Neutrophil (primary cell): ENCODE results near the gene NAPG.
"Not testable (repeated sequence)": the region's sequence is repeated elsewhere in the genome, so short reads cannot be mapped to it uniquely, and the experiment has no call there.

Experiments used
- H3K27ac ChIP-seq: fragments of 200-600 bp; sonication (generic); 2 replicates; pipeline ENCODE4 v1.5.1; 2016; ENCODE audit warnings: mild to moderate bottlenecking, moderate library complexity
- H3K27me3 ChIP-seq: fragments of 200-600 bp; sonication (generic); 2 replicates; pipeline ENCODE4 v1.6.0; 2016; ENCODE audit warnings: mild to moderate bottlenecking
- H3K36me3 ChIP-seq: fragments of 200-600 bp; sonication (generic); 2 replicates; pipeline ENCODE4 v1.5.1; 2017
- H3K4me1 ChIP-seq, 2 experiments: fragments of 200-600 bp in 1 of 2; sonication (generic) in 1 of 2; 1 replicate in 1 of 2; 2 replicates in 1 of 2; pipeline versions ENCODE4 v1.5.1 to v1.6.1; 2013 to 2016; ENCODE audit warnings: low read depth in 1 of 2, low read length in 1 of 2, mild to moderate bottlenecking in 1 of 2, moderate library complexity in 1 of 2; ENCODE audit not compliant: control insufficient read depth in 1 of 2, insufficient read depth in 1 of 2
- H3K4me3 ChIP-seq, 2 experiments: fragments of 200-600 bp in 1 of 2; sonication (generic) in 1 of 2; 1 replicate in 1 of 2; 2 replicates in 1 of 2; pipeline ENCODE4 v1.5.1; 2013 to 2016; ENCODE audit warnings: low read depth in 1 of 2, low read length in 1 of 2, mild to moderate bottlenecking in 1 of 2, moderate library complexity in 1 of 2
- H3K9me3 ChIP-seq: fragments of 200-600 bp; sonication (generic); 2 replicates; pipeline ENCODE4 v1.5.1; 2016
- TF ChIP-seq, protein P1 (sequence below): fragments of 200-600 bp; sonication (generic); IDR thresholded peaks from 2 replicates; pipeline ENCODE4 v1.5.1; 2016; ENCODE audit warnings: antibody characterized with exemption

NAPG gene

DNA sequence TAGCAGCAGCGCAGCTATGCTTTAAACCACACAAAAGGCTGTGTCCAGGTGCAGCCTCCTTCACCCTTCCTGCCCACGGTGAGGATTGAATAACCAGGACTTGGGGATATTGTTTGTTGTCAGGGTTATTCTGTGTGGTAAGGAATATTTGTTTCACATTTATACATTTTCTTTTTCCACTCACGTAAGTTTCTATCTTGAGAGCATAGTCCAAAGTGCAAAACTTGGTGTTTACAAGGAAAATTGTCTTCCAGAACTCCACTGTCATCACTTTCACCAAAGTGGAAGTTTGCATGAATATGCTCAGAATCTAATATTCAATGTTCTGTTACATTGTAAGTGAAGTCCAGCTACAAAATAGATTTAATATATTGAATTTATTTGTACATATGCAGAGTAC, 26.4 kb downstream of the NAPG start:
- TF ChIP-seq, protein P1, sequence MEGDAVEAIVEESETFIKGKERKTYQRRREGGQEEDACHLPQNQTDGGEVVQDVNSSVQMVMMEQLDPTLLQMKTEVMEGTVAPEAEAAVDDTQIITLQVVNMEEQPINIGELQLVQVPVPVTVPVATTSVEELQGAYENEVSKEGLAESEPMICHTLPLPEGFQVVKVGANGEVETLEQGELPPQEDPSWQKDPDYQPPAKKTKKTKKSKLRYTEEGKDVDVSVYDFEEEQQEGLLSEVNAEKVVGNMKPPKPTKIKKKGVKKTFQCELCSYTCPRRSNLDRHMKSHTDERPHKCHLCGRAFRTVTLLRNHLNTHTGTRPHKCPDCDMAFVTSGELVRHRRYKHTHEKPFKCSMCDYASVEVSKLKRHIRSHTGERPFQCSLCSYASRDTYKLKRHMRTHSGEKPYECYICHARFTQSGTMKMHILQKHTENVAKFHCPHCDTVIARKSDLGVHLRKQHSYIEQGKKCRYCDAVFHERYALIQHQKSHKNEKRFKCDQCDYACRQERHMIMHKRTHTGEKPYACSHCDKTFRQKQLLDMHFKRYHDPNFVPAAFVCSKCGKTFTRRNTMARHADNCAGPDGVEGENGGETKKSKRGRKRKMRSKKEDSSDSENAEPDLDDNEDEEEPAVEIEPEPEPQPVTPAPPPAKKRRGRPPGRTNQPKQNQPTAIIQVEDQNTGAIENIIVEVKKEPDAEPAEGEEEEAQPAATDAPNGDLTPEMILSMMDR, result no peak
- peaks cover 98% of the 10 kb centered on the region for H3K36me3 ChIP-seq
- no peaks in the 10 kb centered on the region for H3K27me3 ChIP-seq

GRCh38 chr18:10556251-10556650, 30.4 kb downstream of the NAPG start:
- Histone ChIP-seq H3K36me3 (peaks cover 64% of the 10 kb centered on the region), H3K4me1 (peaks cover 12 to 15% of the 10 kb centered on the region in 2 experiments)
- H3K27ac ChIP-seq, H3K27me3 ChIP-seq, H3K9me3 ChIP-seq, H3K4me3 ChIP-seq: not testable (repeated sequence)

More for the DNA sequence above, 26.4 kb downstream of the NAPG start:
- Histone ChIP-seq H3K4me1 (no peaks in the 10 kb centered on the region), H3K4me3 (no peak overlapping the region), H3K27ac (no peak overlapping the region), H3K9me3 (no peaks in the 10 kb centered on the region)

GRCh38 chr18:10557085-10557677, 31.4 kb downstream of the NAPG start:
- TF ChIP-seq, protein P1, result no peak
- Histone ChIP-seq H3K27me3 (no peaks in the 10 kb centered on the region), H3K4me3 (no peak overlapping the region), H3K27ac (no peak overlapping the region), H3K9me3 (no peaks in the 10 kb centered on the region), H3K36me3 (peaks cover 54% of the 10 kb centered on the region), H3K4me1 (peaks cover 12 to 15% of the 10 kb centered on the region in 2 experiments)

GRCh38 chr18:10558243-10558966, 32.6 kb downstream of the NAPG start:
- peaks cover 42% of the 10 kb centered on the region for H3K36me3 ChIP-seq
- H3K27me3 ChIP-seq, result no peaks in the 10 kb centered on the region
- H3K9me3 ChIP-seq, result no peaks in the 10 kb centered on the region
- no peak overlapping the region for H3K4me3 ChIP-seq
- peaks cover 12 to 15% of the 10 kb centered on the region in 2 experiments for H3K4me1 ChIP-seq
- H3K27ac ChIP-seq, result no peak overlapping the region
- TF ChIP-seq, protein P1, result no peak

DNA sequence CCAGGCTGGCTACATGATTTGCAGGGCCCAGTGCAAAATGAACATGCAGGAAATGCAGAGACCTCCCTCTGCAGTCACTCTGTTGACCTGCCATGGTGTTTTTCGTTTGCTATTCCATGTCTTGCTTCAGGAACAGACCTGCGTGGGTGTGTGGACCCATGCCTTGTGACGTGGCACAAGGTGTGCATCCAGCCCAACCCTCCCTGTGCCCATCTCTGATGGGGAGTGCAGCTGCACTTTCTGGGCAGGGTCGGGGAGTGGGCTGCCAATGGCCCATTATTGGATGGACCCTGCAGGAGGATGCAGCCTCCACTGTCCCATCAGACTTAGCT, 33.1 kb downstream of the NAPG start:
- Histone ChIP-seq H3K36me3 (peaks cover 37% of the 10 kb centered on the region), H3K4me1 (peaks cover 12 to 15% of the 10 kb centered on the region in 2 experiments), H3K27me3 (no peaks in the 10 kb centered on the region), H3K27ac (no peak overlapping the region), H3K9me3 (no peaks in the 10 kb centered on the region), H3K4me3 (no peak overlapping the region)
- TF ChIP-seq, protein P1, result no peak
